GM12873 (cell line): ENCODE results near the gene GPBP1.

ENCODE experiments used
- CTCF ChIP-seq: IDR thresholded peaks from 2 replicates; pipeline ENCODE4 v1.5.1; 2012; ENCODE audit warnings: low read depth, mild to moderate bottlenecking, moderate library complexity, low read length, control low read depth; ENCODE audit not compliant: insufficient read depth; ENCODE audit errors: missing control alignments

Gene GPBP1

GRCh38 chr5:57210633-57211032 lies 36.8 kb downstream of the GPBP1 start:
- TF ChIP-seq CTCF = no peak

GRCh38 chr5:57211039-57211438 lies 37.2 kb downstream of the GPBP1 start:
- TF ChIP-seq CTCF = no peak

- no peak for TF ChIP-seq CTCF
Observed at GRCh38 chr5:57215629-57216195, 41.9 kb downstream of the GPBP1 start.

GRCh38 chr5:57216714-57217113 lies 42.9 kb downstream of the GPBP1 start:
- no peak for TF ChIP-seq CTCF

GRCh38 chr5:57219386-57219785 lies 45.5 kb downstream of the GPBP1 start:
- no peak for TF ChIP-seq CTCF

- peak; percentile 61 for TF ChIP-seq CTCF
Observed at GRCh38 chr5:57221049-57221568, 47.2 kb downstream of the GPBP1 start.

- no peak for TF ChIP-seq CTCF
Observed at GRCh38 chr5:57225553-57225952, 51.7 kb downstream of the GPBP1 start.
